Kidney (tissue), 14 donors: Measurements from ENCODE around the gene RWDD1. TPM values are rescaled to one million over a fixed set of nuclear protein-coding genes. Genes with fewer than 3 reads are reported as not detected.
A peak's percentile ranks its signal among the peaks of the same experiment; 100 is the strongest.

ENCODE experiments used
- DNase-seq, 5 donors: peaks; one replicate each; pipeline ENCODE4 v3.0.0-alpha.2; 2013 to 2020
- FAIRE-seq: peaks from 2 replicates; lab custom pipeline; 2012; peaks lifted over from hg19 to GRCh38; lab: Jason Lieb, UNC
- H3K27ac ChIP-seq, 2 donors: one replicate each; pipeline ENCODE4 v1.7.0; 2013; ENCODE audit warnings: low read depth in 2 of 2, low read length in 2 of 2, inconsistent platforms in 1 of 2
- H3K27me3 ChIP-seq: one replicate; pipeline ENCODE4 v1.7.1; 2013; ENCODE audit warnings: low read length, inconsistent platforms; ENCODE audit not compliant: control insufficient read depth, insufficient read depth
- H3K36me3 ChIP-seq, 3 donors: one replicate each; pipeline versions ENCODE4 v1.7.0 to v1.7.1; 2013; ENCODE audit warnings: low read length in 3 of 3, control low read depth in 1 of 3, inconsistent platforms in 1 of 3; ENCODE audit not compliant: insufficient read depth in 3 of 3, control insufficient read depth in 2 of 3
- H3K4me1 ChIP-seq, 3 donors: one replicate each; pipeline versions ENCODE4 v1.7.0 to v1.7.1; 2013; ENCODE audit warnings: low read length in 3 of 3, inconsistent platforms in 1 of 3, low read depth in 1 of 3; ENCODE audit not compliant: control insufficient read depth in 2 of 3, insufficient read depth in 2 of 3
- H3K4me3 ChIP-seq, 3 donors: one replicate each; pipeline versions ENCODE4 v1.7.0 to v1.8.1; 2013; ENCODE audit warnings: low read length in 3 of 3, control low read depth in 1 of 3, inconsistent platforms in 1 of 3
- H3K9ac ChIP-seq, 3 donors: one replicate each; pipeline versions ENCODE4 v1.7.0 to v1.7.1; 2013; ENCODE audit warnings: low read length in 3 of 3, control low read depth in 1 of 3, inconsistent platforms in 1 of 3
- H3K9me3 ChIP-seq, 3 donors: one replicate each; pipeline versions ENCODE4 v1.7.0 to v1.7.1; 2013; ENCODE audit warnings: low read length in 3 of 3, control low read depth in 1 of 3, inconsistent platforms in 1 of 3; ENCODE audit not compliant: control insufficient read depth in 2 of 3, insufficient read depth in 1 of 3
- CTCF ChIP-seq: IDR thresholded peaks from 3 replicates; pipeline ENCODE4 v1.5.1; 2012; ENCODE audit warnings: mild to moderate bottlenecking, moderate library complexity, borderline replicate concordance; ENCODE audit not compliant: insufficient read depth; ENCODE audit errors: extremely low read depth
- intact Hi-C: fragments of 100-400 bp; cut with DNase I; formaldehyde crosslinking; loops from one replicate; pipeline ENCODE4 v1.11.1; 2022
- polyA plus RNA-seq: library from polyadenylated mRNA; stranded (reverse); fragments of 350-450 nt; fragmentation: Illumina TruSeq; extraction: RNeasy Lipid Tissue Mini Kit (QIAGEN cat#74804); gene quantifications from one replicate; pipeline ENCODE4 v1.2.3, GENCODE V29; 2014; ENCODE audit warnings: low read depth, low replicate concordance; ENCODE audit not compliant: insufficient read depth
- total RNA-seq: library from RNA; stranded (reverse); fragmentation: NEBNext Ultra II Directional; extraction: Animal tissue kit (Norgen Biotek cat#: 25700); gene quantifications from one replicate; pipeline ENCODE4 v1.2.1, GENCODE V29; 2021
- donor health status: control.
- donor health status: control.
- donor health status: control.
- donor health status: control.
- donor health status: control.
- donor health status: DM: yes; HTN: yes; CAD: no.
- donor health status: Normal renal cell carcinoma (clear cell type).

The RWDD1 gene
- total and polyA plus RNA-seq, 2 donors from 2014 or later, result 39.3 to 84.1 TPM

- DNase-seq, result peak in 2 of 5 donors; percentile 58 to 69
- Histone ChIP-seq H3K27ac (no peak overlapping the region), H3K36me3 (no peaks in the 10 kb centered on the region), H3K27me3 (no peaks in the 10 kb centered on the region), H3K9ac (peak overlapping the region in 2 of 3 donors; percentile 61 to 62), H3K4me1 (peaks cover 0 to 8% (median 0%) of the 10 kb centered on the region in 3 donors), H3K4me3 (peak overlapping the region; percentile 78 to 97 (median 90)), H3K9me3 (no peaks in the 10 kb centered on the region)
- intact Hi-C loops, result no loop called here
- no peak for FAIRE-seq
- TF ChIP-seq CTCF, result no peak
These were observed 45.4 kb downstream of the RWDD1 start for GRCh38 chr6:116616737-116617053.

GRCh38 chr6:116624036-116624805 lies 52.9 kb downstream of the RWDD1 start:
- TF ChIP-seq CTCF, result no peak
- FAIRE-seq (no peak), DNase-seq (no peak)
- Histone ChIP-seq H3K9me3 (no peaks in the 10 kb centered on the region), H3K27ac (no peak overlapping the region), H3K27me3 (no peaks in the 10 kb centered on the region), H3K36me3 (no peaks in the 10 kb centered on the region), H3K4me1 (no peaks in the 10 kb centered on the region), H3K9ac (no peak overlapping the region), H3K4me3 (no peak overlapping the region)
- intact Hi-C loops, result no loop called here

GRCh38 chr6:116625872-116626271 lies 54.6 kb downstream of the RWDD1 start:
- H3K27ac ChIP-seq, result no peak overlapping the region
- no peaks in the 10 kb centered on the region for H3K27me3 ChIP-seq
- DNase-seq (no peak), FAIRE-seq (no peak)
- TF ChIP-seq CTCF, result no peak
- H3K9me3 ChIP-seq, result no peaks in the 10 kb centered on the region
- intact Hi-C loops, result no loop called here
- no peak overlapping the region for H3K4me3 ChIP-seq
- H3K9ac ChIP-seq, result no peak overlapping the region
- H3K36me3 ChIP-seq, result no peaks in the 10 kb centered on the region
- H3K4me1 ChIP-seq, result no peaks in the 10 kb centered on the region

- FAIRE-seq (no peak), DNase-seq (peak in 3 of 5 donors; percentile 13 to 66 (median 21))
- no peak for TF ChIP-seq CTCF
- Histone ChIP-seq H3K9ac (no peak overlapping the region), H3K4me1 (no peaks in the 10 kb centered on the region), H3K27ac (no peak overlapping the region), H3K9me3 (no peaks in the 10 kb centered on the region), H3K27me3 (no peaks in the 10 kb centered on the region), H3K36me3 (peaks cover 0 to 2% (median 0%) of the 10 kb centered on the region in 3 donors), H3K4me3 (no peak overlapping the region)
- intact Hi-C loops, result no loop called here
These were observed 58.3 kb downstream of the RWDD1 start for GRCh38 chr6:116629563-116629981.
